Ishikawa (cell line): ENCODE results near the gene SEMA5A.

Source experiments
- CREB1 ChIP-seq: IDR thresholded peaks from 2 replicates; pipeline ENCODE4 v1.6.1; 2012; ENCODE audit warnings: low read depth
- EP300 ChIP-seq: IDR thresholded peaks from 2 replicates; pipeline ENCODE4 v1.6.1; 2012; ENCODE audit warnings: borderline replicate concordance
- FOXM1 ChIP-seq: IDR thresholded peaks from 2 replicates; pipeline ENCODE4 v1.6.1; 2012; ENCODE audit warnings: low read depth, borderline replicate concordance
- RAD21 ChIP-seq: IDR thresholded peaks from 2 replicates; pipeline ENCODE4 v1.6.1; 2012; ENCODE audit warnings: low read depth
- TAF1 ChIP-seq: IDR thresholded peaks from 2 replicates; pipeline ENCODE4 v1.6.1; 2012; ENCODE audit warnings: low read depth, mild to moderate bottlenecking
- YY1 ChIP-seq: IDR thresholded peaks from 2 replicates; pipeline ENCODE4 v1.6.1; 2012; ENCODE audit warnings: low read depth
- ZBTB7A ChIP-seq: IDR thresholded peaks from 2 replicates; pipeline ENCODE4 v1.6.1; 2012; ENCODE audit warnings: low read depth
- TF ChIP-seq, protein P1 (sequence below): IDR thresholded peaks from 2 replicates; pipeline ENCODE4 v1.6.1; 2012
- TF ChIP-seq, protein P2 (sequence below): IDR thresholded peaks from 2 replicates; pipeline ENCODE4 v1.6.1; 2012; ENCODE audit warnings: low read depth, mild to moderate bottlenecking

DNA sequence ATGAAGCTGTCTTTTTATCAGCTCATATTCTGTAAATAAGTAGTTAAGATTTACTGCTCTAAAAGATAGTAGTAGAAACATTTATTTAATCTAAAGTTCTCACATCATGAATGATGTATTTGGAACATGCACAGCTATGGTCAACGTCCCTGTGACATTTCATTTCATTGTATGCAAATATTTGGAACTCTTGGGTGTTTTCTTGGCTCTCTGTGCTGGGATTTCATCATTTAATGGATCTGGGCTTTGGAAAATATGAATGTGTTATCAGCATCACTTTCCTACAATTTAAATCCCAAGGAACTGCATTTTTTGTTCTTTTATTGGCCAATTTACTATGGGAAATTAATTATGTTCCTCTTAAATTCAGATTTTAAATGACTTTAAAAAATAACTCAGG lies 462.9 kb downstream of the SEMA5A start:
- no peak for TF ChIP-seq EP300
- TF ChIP-seq, protein P1, sequence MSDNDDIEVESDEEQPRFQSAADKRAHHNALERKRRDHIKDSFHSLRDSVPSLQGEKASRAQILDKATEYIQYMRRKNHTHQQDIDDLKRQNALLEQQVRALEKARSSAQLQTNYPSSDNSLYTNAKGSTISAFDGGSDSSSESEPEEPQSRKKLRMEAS: no peak
- no peak for TF ChIP-seq RAD21
- no peak for TF ChIP-seq CREB1
- TF ChIP-seq TAF1: no peak
- TF ChIP-seq FOXM1: no peak
- no peak for TF ChIP-seq YY1
- no peak for TF ChIP-seq ZBTB7A
- TF ChIP-seq, protein P2, sequence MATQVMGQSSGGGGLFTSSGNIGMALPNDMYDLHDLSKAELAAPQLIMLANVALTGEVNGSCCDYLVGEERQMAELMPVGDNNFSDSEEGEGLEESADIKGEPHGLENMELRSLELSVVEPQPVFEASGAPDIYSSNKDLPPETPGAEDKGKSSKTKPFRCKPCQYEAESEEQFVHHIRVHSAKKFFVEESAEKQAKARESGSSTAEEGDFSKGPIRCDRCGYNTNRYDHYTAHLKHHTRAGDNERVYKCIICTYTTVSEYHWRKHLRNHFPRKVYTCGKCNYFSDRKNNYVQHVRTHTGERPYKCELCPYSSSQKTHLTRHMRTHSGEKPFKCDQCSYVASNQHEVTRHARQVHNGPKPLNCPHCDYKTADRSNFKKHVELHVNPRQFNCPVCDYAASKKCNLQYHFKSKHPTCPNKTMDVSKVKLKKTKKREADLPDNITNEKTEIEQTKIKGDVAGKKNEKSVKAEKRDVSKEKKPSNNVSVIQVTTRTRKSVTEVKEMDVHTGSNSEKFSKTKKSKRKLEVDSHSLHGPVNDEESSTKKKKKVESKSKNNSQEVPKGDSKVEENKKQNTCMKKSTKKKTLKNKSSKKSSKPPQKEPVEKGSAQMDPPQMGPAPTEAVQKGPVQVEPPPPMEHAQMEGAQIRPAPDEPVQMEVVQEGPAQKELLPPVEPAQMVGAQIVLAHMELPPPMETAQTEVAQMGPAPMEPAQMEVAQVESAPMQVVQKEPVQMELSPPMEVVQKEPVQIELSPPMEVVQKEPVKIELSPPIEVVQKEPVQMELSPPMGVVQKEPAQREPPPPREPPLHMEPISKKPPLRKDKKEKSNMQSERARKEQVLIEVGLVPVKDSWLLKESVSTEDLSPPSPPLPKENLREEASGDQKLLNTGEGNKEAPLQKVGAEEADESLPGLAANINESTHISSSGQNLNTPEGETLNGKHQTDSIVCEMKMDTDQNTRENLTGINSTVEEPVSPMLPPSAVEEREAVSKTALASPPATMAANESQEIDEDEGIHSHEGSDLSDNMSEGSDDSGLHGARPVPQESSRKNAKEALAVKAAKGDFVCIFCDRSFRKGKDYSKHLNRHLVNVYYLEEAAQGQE: no peak
